OCI-LY7 (cell line): ENCODE measurements around the gene FAM185A.

Experiments
- EZH2phosphoT487 ChIP-seq: fragments of 200-600 bp; sonication (generic); IDR thresholded peaks from 2 replicates; pipeline ENCODE4 v1.6.1; 2018; ENCODE audit warnings: low read depth, borderline replicate concordance, mild to moderate bottlenecking, mixed run types, antibody characterized with exemption, low read length, moderate library complexity, mixed read lengths
- TF ChIP-seq, protein P1 (sequence below): fragments of 200-600 bp; sonication (generic); conservative IDR thresholded peaks from 2 replicates; pipeline ENCODE4 v1.5.1; 2014; ENCODE audit warnings: mild to moderate bottlenecking, antibody characterized with exemption, low read length, moderate library complexity, mixed read lengths

DNA sequence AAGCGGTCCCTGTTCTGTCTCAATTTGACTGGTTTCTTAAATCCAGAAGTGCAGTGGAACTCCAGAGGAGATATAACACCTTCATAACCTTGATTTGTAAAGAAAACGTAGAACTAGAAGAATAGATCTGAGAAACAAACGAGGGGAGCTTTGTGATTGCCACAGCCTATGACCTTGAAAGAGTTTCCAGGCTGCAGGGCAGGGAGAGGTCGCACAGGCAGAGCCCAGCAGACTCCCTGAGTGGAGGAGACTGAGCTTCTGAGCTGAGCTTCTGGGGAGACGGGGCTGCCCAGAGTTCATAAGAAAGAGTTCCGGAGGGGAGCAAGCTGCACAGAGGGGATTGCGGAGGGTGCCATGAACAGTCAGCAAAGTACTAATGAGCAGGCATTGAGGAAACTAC lies 57.8 kb downstream of the FAM185A start:
- TF ChIP-seq, protein P1, sequence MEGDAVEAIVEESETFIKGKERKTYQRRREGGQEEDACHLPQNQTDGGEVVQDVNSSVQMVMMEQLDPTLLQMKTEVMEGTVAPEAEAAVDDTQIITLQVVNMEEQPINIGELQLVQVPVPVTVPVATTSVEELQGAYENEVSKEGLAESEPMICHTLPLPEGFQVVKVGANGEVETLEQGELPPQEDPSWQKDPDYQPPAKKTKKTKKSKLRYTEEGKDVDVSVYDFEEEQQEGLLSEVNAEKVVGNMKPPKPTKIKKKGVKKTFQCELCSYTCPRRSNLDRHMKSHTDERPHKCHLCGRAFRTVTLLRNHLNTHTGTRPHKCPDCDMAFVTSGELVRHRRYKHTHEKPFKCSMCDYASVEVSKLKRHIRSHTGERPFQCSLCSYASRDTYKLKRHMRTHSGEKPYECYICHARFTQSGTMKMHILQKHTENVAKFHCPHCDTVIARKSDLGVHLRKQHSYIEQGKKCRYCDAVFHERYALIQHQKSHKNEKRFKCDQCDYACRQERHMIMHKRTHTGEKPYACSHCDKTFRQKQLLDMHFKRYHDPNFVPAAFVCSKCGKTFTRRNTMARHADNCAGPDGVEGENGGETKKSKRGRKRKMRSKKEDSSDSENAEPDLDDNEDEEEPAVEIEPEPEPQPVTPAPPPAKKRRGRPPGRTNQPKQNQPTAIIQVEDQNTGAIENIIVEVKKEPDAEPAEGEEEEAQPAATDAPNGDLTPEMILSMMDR = no peak
- TF ChIP-seq EZH2phosphoT487 = no peak
